Fibroblast of lung (primary cell): Measurements from ENCODE around the gene TMEFF2. TPM values are rescaled to one million over a fixed set of nuclear protein-coding genes. Genes with fewer than 3 reads are reported as not detected.

Experiments used
- DNase-seq, 2 donors: peaks; one replicate each; pipeline versions ENCODE4 v3.0.0 to v3.0.0-alpha.2; 2010; ENCODE audit warnings: low read depth in 2 of 2
- H2AFZ ChIP-seq: 2 replicates; pipeline ENCODE4 v1.5.1; 2012; ENCODE audit warnings: low read length, control low read depth, inconsistent platforms
- H3K27ac ChIP-seq: 2 replicates; pipeline ENCODE4 v1.5.1; 2011; ENCODE audit warnings: low read length, control low read depth; ENCODE audit not compliant: insufficient read depth
- H3K27me3 ChIP-seq: 2 replicates; pipeline ENCODE4 v1.5.1; 2011; ENCODE audit warnings: mild to moderate bottlenecking, low read length; ENCODE audit not compliant: control insufficient read depth, insufficient read depth
- H3K36me3 ChIP-seq: 2 replicates; pipeline ENCODE4 v1.5.1; 2011; ENCODE audit warnings: low read length; ENCODE audit not compliant: control insufficient read depth, insufficient read depth
- H3K4me1 ChIP-seq: 2 replicates; pipeline ENCODE4 v1.5.1; 2011; ENCODE audit warnings: low read length; ENCODE audit not compliant: control insufficient read depth, insufficient read depth; ENCODE audit errors: extremely low read depth
- H3K4me2 ChIP-seq: 2 replicates; pipeline ENCODE4 v1.5.1; 2011; ENCODE audit warnings: low read length, control low read depth; ENCODE audit not compliant: insufficient read depth; ENCODE audit errors: extremely low read depth
- H3K4me3 ChIP-seq, 4 experiments: fragments of 200-600 bp in 1 of 4; sonication (generic) in 1 of 4; replicated peaks in 1 of 4; 2 replicates each; pipeline ENCODE4 v1.5.1; 2011 to 2016; ENCODE audit warnings: low read length in 4 of 4, low read depth in 3 of 4, mild to moderate bottlenecking in 3 of 4, control low read depth in 2 of 4, inconsistent platforms in 1 of 4, mixed read lengths in 1 of 4; ENCODE audit not compliant: insufficient read depth in 1 of 4; ENCODE audit errors: control extremely low read depth in 1 of 4
- H3K79me2 ChIP-seq: 2 replicates; pipeline ENCODE4 v1.5.1; 2012; ENCODE audit warnings: mild to moderate bottlenecking, low read length, inconsistent platforms; ENCODE audit not compliant: control insufficient read depth, insufficient read depth
- H3K9ac ChIP-seq: 2 replicates; pipeline ENCODE4 v1.5.1; 2011; ENCODE audit warnings: mild to moderate bottlenecking, low read length, control low read depth; ENCODE audit not compliant: insufficient read depth
- H3K9me3 ChIP-seq: 2 replicates; pipeline ENCODE4 v1.5.1; 2012; ENCODE audit warnings: low read depth, low read length; ENCODE audit not compliant: control insufficient read depth, insufficient read depth
- H4K20me1 ChIP-seq: 2 replicates; pipeline ENCODE4 v1.5.1; 2011; ENCODE audit warnings: low read length; ENCODE audit not compliant: control insufficient read depth, insufficient read depth; ENCODE audit errors: extremely low read depth
- EZH2 ChIP-seq: IDR thresholded peaks from 2 replicates; pipeline ENCODE4 v1.5.1; 2012; ENCODE audit warnings: low read length, control low read depth, mild to moderate bottlenecking; ENCODE audit errors: missing control alignments
- polyA plus RNA-seq, 2 donors: library from polyadenylated mRNA; depleted of rRNA in 1 of 2; stranded (reverse) in 1 of 2; unstranded in 1 of 2; fragments of >200 nt; gene quantifications; 2 replicates each; pipeline ENCODE4 v1.2.1, GENCODE V29; 2011 to 2012; ENCODE audit warnings: missing spikeins in 1 of 2
- total RNA-seq: library from RNA; depleted of rRNA; stranded (reverse); fragments of >200 nt; gene quantifications from 2 replicates; pipeline ENCODE4 v1.2.1, GENCODE V29; 2014
- TF ChIP-seq, protein P1 (sequence below), 2 donors: IDR thresholded peaks in 1 of 2; conservative IDR thresholded peaks in 1 of 2; 1 replicate in 1 of 2; 2 replicates in 1 of 2; pipeline ENCODE4 v1.5.1; 2011 to 2012; ENCODE audit warnings: low read length in 2 of 2, control low read depth in 1 of 2, inconsistent platforms in 1 of 2, low read depth in 1 of 2, mild to moderate bottlenecking in 1 of 2

TMEFF2 gene
- total and polyA plus RNA-seq, 2 donors (not counting 1 experiment from before 2014, with no cell fraction given), result 0.33 to 0.87 TPM

DNA sequence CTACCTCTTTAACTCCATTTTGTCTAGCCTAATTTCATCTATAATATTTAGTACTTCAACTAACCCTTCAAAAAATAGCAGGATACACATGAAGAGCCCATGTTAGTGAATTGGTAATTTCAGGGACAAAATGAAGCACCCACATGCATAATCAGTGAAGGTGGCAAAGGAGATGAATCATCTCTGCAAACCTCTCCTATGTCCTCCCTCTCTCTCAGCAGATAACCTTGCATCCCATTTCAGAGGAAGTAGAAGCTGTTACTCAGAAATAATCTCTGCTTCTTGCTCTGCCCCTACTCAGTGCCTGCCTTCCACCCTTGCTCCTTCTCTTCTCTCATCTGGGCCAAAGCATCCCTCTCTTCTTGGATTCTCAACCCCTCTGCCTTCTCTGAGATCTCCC, 287.6 kb downstream of the TMEFF2 start:
- H3K9me3 ChIP-seq, result no peaks in the 10 kb centered on the region
- H3K79me2 ChIP-seq, result no peaks in the 10 kb centered on the region
- no peak overlapping the region for H3K9ac ChIP-seq
- H3K36me3 ChIP-seq, result no peaks in the 10 kb centered on the region
- DNase-seq, result peak in 1 of 2 donors; percentile 16
- TF ChIP-seq, protein P1, sequence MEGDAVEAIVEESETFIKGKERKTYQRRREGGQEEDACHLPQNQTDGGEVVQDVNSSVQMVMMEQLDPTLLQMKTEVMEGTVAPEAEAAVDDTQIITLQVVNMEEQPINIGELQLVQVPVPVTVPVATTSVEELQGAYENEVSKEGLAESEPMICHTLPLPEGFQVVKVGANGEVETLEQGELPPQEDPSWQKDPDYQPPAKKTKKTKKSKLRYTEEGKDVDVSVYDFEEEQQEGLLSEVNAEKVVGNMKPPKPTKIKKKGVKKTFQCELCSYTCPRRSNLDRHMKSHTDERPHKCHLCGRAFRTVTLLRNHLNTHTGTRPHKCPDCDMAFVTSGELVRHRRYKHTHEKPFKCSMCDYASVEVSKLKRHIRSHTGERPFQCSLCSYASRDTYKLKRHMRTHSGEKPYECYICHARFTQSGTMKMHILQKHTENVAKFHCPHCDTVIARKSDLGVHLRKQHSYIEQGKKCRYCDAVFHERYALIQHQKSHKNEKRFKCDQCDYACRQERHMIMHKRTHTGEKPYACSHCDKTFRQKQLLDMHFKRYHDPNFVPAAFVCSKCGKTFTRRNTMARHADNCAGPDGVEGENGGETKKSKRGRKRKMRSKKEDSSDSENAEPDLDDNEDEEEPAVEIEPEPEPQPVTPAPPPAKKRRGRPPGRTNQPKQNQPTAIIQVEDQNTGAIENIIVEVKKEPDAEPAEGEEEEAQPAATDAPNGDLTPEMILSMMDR (conservative IDR thresholded peaks at IDR 0.05 in 1 of 2, IDR thresholded peaks at IDR 0.05 in 1 of 2; ENCODE audit: low read depth in 1 of 2, low read length in 2 of 2), result no peak
- TF ChIP-seq EZH2, result no peak
- no peaks in the 10 kb centered on the region for H4K20me1 ChIP-seq
- H3K27me3 ChIP-seq, result no peaks in the 10 kb centered on the region
- H3K4me3 ChIP-seq, result no peak overlapping the region
- no peak overlapping the region for H3K27ac ChIP-seq
- H3K4me1 ChIP-seq, result peaks cover 3% of the 10 kb centered on the region
- no peak overlapping the region for H3K4me2 ChIP-seq
- H2AFZ ChIP-seq, result peak overlapping the region; percentile 55

- no peak for DNase-seq
- no peaks in the 10 kb centered on the region for H4K20me1 ChIP-seq
- TF ChIP-seq, protein P1 (conservative IDR thresholded peaks at IDR 0.05 in 1 of 2, IDR thresholded peaks at IDR 0.05 in 1 of 2; ENCODE audit: low read depth in 1 of 2, low read length in 2 of 2), result no peak
- TF ChIP-seq EZH2, result no peak
- H3K79me2 ChIP-seq, result no peaks in the 10 kb centered on the region
- H2AFZ ChIP-seq, result no peak overlapping the region
- no peak overlapping the region for H3K4me3 ChIP-seq
- no peaks in the 10 kb centered on the region for H3K27me3 ChIP-seq
- no peak overlapping the region for H3K9ac ChIP-seq
- H3K9me3 ChIP-seq, result no peaks in the 10 kb centered on the region
- no peaks in the 10 kb centered on the region for H3K36me3 ChIP-seq
- H3K4me2 ChIP-seq, result no peak overlapping the region
- peaks cover 1% of the 10 kb centered on the region for H3K4me1 ChIP-seq
- H3K27ac ChIP-seq, result no peak overlapping the region
These were observed 289.4 kb downstream of the TMEFF2 start for GRCh38 chr2:191905336-191905735.

DNA sequence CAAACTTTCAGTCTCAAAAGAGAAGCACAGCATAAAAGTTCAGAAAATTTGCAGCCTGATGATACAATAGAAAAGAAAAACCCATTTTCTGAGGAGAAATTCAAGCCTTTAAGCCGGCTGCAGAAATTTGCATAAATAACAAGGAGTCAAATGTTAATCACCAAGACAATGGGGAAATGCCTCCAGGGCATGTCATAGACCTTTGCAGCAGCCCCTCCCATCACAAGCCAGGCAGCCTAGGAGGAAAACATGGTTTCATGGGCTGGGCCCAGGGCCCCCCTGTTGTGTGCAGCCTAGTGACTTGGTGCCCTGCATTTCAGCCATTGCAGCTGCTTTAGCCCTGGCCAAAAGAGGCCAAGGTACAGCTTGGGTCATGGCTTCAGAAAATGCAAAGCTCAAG, 293.7 kb downstream of the TMEFF2 start:
- H3K4me1 ChIP-seq, result no peaks in the 10 kb centered on the region
- H3K27ac ChIP-seq, result no peak overlapping the region
- TF ChIP-seq, protein P1 (conservative IDR thresholded peaks at IDR 0.05 in 1 of 2, IDR thresholded peaks at IDR 0.05 in 1 of 2; ENCODE audit: low read depth in 1 of 2, low read length in 2 of 2), result no peak
- TF ChIP-seq EZH2, result no peak
- DNase-seq, result no peak
- no peaks in the 10 kb centered on the region for H3K36me3 ChIP-seq
- H3K9ac ChIP-seq, result no peak overlapping the region
- no peak overlapping the region for H3K4me2 ChIP-seq
- H3K9me3 ChIP-seq, result no peaks in the 10 kb centered on the region
- no peaks in the 10 kb centered on the region for H3K79me2 ChIP-seq
- H3K27me3 ChIP-seq, result no peaks in the 10 kb centered on the region
- no peaks in the 10 kb centered on the region for H4K20me1 ChIP-seq
- no peak overlapping the region for H3K4me3 ChIP-seq
- H2AFZ ChIP-seq, result no peak overlapping the region
